GM21423 (cell line): ENCODE data around the gene POT1.

Experiments used
- ATAC-seq: cut with Tn5 transposase; IDR thresholded peaks from one replicate; pipeline ENCODE4 v1.9.1; 2021; ENCODE audit warnings: mild to moderate bottlenecking, moderate library complexity; ENCODE audit not compliant: unreplicated experiment

POT1 gene

DNA sequence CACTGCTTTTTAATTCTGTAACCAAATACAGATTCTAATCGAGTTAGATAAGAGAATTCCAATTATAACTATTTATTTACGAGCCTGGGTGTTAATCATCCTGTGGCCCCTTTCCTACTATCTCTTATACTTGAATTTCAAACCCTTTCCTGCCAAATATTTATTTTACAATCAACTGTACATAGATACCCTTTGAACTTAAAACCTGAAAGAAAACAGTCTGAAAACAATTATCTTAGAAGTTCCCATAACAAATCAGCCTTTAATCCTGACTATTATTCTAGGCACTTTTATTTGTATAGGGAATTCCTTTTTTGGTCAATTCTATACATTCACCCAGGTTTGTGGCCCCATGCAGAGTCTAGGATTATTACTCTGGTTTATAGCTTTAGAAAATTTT, 153.5 kb downstream of the POT1 start:
- no peak for ATAC-seq

DNA sequence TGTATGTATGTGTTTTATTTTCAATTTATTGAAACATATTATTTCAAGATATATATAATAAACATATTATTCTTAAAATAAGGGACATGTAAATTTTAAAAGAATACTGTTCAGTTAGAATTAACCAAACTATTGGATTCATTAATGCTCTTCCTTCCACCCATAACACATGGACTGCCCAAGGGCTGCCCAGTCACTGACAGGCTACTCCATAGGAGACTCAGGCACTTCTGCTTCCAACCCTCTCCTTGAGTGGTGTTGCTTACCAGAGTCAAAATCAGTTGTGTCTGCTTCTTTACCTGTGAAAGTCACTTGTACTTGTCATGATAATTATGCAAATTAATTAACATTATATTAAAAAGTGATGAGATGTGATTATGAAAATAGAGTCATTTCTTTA, 154.2 kb downstream of the POT1 start:
- no peak for ATAC-seq

DNA sequence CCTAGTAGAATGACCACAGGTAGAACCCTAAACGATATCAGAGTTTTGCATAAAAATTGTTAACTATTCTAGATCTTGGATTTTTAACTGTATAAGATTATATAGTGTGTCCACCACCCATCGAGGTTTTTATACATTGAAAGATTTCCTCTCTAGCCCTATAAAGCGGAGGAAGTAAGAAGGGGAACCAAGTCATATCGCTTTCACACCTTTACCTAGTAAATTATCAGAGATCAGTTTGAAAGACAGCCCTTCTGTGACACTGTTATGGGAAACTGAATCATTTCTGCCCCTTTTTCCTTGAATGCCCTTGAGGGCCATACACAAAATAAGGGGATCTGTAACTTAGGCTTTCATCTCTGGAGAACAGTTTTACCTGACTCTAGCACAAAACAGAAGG, 155.7 kb downstream of the POT1 start:
- no peak for ATAC-seq

DNA sequence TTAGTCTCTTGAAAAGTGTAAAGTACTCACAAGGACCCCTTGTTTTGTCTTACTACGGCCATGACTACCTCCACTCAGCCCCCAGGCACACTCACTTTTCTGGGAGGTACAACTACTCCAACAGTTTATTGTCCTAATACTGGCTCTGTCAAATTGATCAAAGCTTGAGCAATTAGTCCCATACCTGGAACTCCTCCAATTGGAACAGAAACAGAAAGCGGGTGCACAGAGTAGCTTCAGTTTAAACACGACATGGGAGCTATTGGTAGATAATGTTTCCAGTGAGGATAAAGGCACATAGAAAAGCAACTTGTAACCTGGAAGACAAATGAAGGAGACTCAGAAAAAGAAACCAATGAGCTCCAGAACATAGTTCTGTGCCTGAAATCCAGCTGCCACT, 156.3 kb downstream of the POT1 start:
- ATAC-seq: no peak
